Measurements from ENCODE around the gene CRACR2A. TPM values are rescaled to one million over a fixed set of nuclear protein-coding genes. Genes with fewer than 3 reads are reported as not detected.

Gene CRACR2A
- polyA plus RNA-seq, 1 donor from 2014 or later, result 2.1 TPM

DNA sequence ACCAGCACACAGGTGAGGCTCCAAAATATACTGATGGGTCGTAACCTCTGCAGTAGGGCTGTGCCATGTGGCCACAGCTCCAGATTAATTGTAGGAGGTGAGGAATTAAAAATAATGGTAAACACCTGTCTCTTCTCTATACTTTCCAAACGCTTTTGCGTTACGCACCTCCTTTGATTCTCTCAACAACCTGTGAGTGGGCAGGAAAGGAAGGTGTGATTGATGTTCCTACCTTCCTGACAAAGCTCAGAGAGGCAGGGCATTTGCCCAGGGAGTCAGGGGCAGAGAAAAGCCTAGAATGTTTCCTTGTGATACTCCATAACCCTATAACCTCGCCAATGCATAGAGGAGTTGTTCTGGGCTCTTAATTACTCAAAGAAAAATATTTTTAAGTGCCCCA is 137.0 kb downstream of the CRACR2A start (continued):
- TF ChIP-seq EZH2 (IDR thresholded peaks at IDR 0.05; ENCODE audit: borderline replicate concordance, insufficient read depth, low read length, poor library complexity, severe bottlenecking), result no peak

DNA sequence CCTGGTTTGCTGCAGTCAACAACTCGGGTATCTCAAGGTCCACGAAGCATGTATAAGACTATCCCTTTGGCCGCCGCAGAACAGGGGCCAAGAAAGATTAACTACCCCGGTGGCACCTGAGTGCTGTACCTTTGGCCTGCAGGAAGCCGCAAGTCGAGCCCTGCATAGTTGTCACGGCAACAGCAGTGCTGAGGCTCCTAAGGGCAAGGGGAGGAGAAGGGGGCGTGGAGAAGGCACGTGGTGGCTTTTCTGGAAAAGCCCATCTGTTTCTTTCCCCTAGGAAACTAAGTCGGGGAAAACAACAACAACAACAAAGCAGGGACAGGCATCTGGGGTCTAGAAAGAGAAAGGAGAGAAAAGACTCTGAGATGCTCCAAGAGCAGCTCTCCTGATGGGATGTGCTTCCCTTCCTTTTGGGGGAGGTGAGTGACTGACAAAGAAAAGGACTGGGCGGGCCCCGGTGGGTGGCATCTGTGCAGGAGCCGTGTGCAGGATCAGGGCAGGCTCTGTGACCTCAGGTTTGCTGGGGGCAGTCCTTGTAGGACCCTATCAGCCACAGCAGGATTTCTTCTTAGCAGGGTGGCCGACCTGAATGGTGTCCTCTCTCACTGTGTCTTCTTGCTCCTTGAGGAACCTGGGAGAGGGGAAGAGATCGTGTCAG is 138.0 kb downstream of the CRACR2A start:
- no peaks in the 10 kb centered on the region for H3K9me3 ChIP-seq (ENCODE audit: low read length)
- H4K20me1 ChIP-seq (ENCODE audit: insufficient read depth), result no peaks in the 10 kb centered on the region
- H3K79me2 ChIP-seq (replicated peaks; ENCODE audit: insufficient read depth, low read length), result no peaks in the 10 kb centered on the region
- TF ChIP-seq TAF1 (IDR thresholded peaks at IDR 0.05; ENCODE audit: low read depth) (no peak), RAD21 (conservative IDR thresholded peaks at IDR 0.05) (no peak), EP300 (conservative IDR thresholded peaks at IDR 0.05; ENCODE audit: poor library complexity, severe bottlenecking) (no peak), POLR2AphosphoS5 (IDR thresholded peaks at IDR 0.05) (no peak), MXI1 (conservative IDR thresholded peaks at IDR 0.05; ENCODE audit: poor library complexity, severe bottlenecking) (no peak), SMC3 (conservative IDR thresholded peaks at IDR 0.05; ENCODE audit: poor library complexity) (no peak), EZH2 (IDR thresholded peaks at IDR 0.05; ENCODE audit: borderline replicate concordance, insufficient read depth, low read length, poor library complexity, severe bottlenecking) (no peak)
- TF ChIP-seq, protein P1, sequence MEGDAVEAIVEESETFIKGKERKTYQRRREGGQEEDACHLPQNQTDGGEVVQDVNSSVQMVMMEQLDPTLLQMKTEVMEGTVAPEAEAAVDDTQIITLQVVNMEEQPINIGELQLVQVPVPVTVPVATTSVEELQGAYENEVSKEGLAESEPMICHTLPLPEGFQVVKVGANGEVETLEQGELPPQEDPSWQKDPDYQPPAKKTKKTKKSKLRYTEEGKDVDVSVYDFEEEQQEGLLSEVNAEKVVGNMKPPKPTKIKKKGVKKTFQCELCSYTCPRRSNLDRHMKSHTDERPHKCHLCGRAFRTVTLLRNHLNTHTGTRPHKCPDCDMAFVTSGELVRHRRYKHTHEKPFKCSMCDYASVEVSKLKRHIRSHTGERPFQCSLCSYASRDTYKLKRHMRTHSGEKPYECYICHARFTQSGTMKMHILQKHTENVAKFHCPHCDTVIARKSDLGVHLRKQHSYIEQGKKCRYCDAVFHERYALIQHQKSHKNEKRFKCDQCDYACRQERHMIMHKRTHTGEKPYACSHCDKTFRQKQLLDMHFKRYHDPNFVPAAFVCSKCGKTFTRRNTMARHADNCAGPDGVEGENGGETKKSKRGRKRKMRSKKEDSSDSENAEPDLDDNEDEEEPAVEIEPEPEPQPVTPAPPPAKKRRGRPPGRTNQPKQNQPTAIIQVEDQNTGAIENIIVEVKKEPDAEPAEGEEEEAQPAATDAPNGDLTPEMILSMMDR (IDR thresholded peaks at IDR 0.05; ENCODE audit: poor library complexity, severe bottlenecking), result no peak
- TF ChIP-seq, protein P2, sequence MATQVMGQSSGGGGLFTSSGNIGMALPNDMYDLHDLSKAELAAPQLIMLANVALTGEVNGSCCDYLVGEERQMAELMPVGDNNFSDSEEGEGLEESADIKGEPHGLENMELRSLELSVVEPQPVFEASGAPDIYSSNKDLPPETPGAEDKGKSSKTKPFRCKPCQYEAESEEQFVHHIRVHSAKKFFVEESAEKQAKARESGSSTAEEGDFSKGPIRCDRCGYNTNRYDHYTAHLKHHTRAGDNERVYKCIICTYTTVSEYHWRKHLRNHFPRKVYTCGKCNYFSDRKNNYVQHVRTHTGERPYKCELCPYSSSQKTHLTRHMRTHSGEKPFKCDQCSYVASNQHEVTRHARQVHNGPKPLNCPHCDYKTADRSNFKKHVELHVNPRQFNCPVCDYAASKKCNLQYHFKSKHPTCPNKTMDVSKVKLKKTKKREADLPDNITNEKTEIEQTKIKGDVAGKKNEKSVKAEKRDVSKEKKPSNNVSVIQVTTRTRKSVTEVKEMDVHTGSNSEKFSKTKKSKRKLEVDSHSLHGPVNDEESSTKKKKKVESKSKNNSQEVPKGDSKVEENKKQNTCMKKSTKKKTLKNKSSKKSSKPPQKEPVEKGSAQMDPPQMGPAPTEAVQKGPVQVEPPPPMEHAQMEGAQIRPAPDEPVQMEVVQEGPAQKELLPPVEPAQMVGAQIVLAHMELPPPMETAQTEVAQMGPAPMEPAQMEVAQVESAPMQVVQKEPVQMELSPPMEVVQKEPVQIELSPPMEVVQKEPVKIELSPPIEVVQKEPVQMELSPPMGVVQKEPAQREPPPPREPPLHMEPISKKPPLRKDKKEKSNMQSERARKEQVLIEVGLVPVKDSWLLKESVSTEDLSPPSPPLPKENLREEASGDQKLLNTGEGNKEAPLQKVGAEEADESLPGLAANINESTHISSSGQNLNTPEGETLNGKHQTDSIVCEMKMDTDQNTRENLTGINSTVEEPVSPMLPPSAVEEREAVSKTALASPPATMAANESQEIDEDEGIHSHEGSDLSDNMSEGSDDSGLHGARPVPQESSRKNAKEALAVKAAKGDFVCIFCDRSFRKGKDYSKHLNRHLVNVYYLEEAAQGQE (IDR thresholded peaks at IDR 0.05; ENCODE audit: borderline replicate concordance), result no peak
- H2AFZ ChIP-seq (ENCODE audit: low read depth, low read length), result no peak overlapping the region
- H3K27ac ChIP-seq (ENCODE audit: low read length), result no peak overlapping the region
- no peak overlapping the region for H3K4me2 ChIP-seq (ENCODE audit: low read length)
- no peaks in the 10 kb centered on the region for H3K9me2 ChIP-seq (ENCODE audit: insufficient read depth, low read length)
- H3K36me3 ChIP-seq (ENCODE audit: insufficient read depth, low read length), result no peaks in the 10 kb centered on the region
- no peaks in the 10 kb centered on the region for H3K27me3 ChIP-seq (ENCODE audit: insufficient read depth, low read depth, low read length)
- no peak overlapping the region for H3K4me3 ChIP-seq (ENCODE audit: low read length)
- H3F3A ChIP-seq (ENCODE audit: insufficient read depth, low read length, poor library complexity, severe bottlenecking), result no peaks in the 10 kb centered on the region
- H3K9ac ChIP-seq (ENCODE audit: low read length), result no peak overlapping the region

DNA sequence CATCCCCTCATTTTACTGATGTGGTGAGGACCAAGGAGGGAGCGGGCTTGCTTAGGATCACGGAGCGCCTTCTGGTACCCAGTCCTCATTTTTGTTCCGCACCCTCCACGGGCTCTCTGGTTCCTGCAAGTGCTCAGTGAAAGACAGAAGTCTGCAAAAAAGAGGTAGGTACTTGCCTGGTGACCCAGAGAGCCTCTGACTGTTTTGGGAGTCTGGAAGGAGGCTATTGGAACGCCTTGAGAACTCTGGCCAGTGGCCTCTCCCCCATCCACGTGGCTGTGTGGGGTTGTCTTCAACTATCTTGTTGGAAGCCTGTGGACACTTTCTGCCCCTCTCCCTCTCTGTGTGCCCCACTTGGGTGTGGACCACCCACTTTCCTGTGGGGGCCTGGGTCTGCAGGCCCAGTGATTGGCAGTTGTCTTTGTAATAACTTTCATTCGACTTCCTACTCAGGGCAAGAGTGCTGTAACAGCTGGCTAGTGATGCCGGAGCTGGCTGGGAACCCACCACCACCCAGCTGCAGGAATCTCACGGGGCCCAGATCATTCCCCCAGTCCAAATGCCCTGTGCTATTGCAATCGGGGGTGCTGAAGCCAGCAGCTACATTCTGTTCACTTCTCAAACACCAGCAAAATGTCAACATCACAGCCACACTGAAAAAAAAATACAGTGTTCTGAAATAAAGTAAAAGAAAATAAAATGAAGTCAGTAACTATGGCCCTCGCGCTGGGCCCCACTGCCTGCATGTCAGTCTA is 139.1 kb downstream of the CRACR2A start:
- Histone ChIP-seq H4K20me1 (ENCODE audit: insufficient read depth) (no peaks in the 10 kb centered on the region), H3K27ac (ENCODE audit: low read length) (no peak overlapping the region), H3K36me3 (ENCODE audit: insufficient read depth, low read length) (no peaks in the 10 kb centered on the region), H3K79me2 (replicated peaks; ENCODE audit: insufficient read depth, low read length) (no peaks in the 10 kb centered on the region), H3F3A (ENCODE audit: insufficient read depth, low read length, poor library complexity, severe bottlenecking) (no peaks in the 10 kb centered on the region), H3K27me3 (ENCODE audit: insufficient read depth, low read depth, low read length) (no peaks in the 10 kb centered on the region), H3K9me3 (ENCODE audit: low read length) (no peaks in the 10 kb centered on the region), H2AFZ (ENCODE audit: low read depth, low read length) (no peak overlapping the region), H3K4me3 (ENCODE audit: low read length) (no peak overlapping the region), H3K9me2 (ENCODE audit: insufficient read depth, low read length) (no peaks in the 10 kb centered on the region), H3K4me2 (ENCODE audit: low read length) (no peak overlapping the region), H3K9ac (ENCODE audit: low read length) (no peak overlapping the region)
- TF ChIP-seq, protein P2 (IDR thresholded peaks at IDR 0.05; ENCODE audit: borderline replicate concordance), result no peak
- TF ChIP-seq MXI1 (conservative IDR thresholded peaks at IDR 0.05; ENCODE audit: poor library complexity, severe bottlenecking) (no peak), RAD21 (conservative IDR thresholded peaks at IDR 0.05) (no peak), SMC3 (conservative IDR thresholded peaks at IDR 0.05; ENCODE audit: poor library complexity) (no peak), POLR2AphosphoS5 (IDR thresholded peaks at IDR 0.05) (no peak), TAF1 (IDR thresholded peaks at IDR 0.05; ENCODE audit: low read depth) (no peak), EZH2 (IDR thresholded peaks at IDR 0.05; ENCODE audit: borderline replicate concordance, insufficient read depth, low read length, poor library complexity, severe bottlenecking) (no peak), EP300 (conservative IDR thresholded peaks at IDR 0.05; ENCODE audit: poor library complexity, severe bottlenecking) (no peak)
- TF ChIP-seq, protein P1 (IDR thresholded peaks at IDR 0.05; ENCODE audit: poor library complexity, severe bottlenecking), result no peak

Measured in neural cell (in vitro differentiated cells).